Osteoblast (primary cell): ENCODE data around the gene OR7G2. TPM values are rescaled to one million over a fixed set of nuclear protein-coding genes. Genes with fewer than 3 reads are reported as not detected.

Experiments used
- DNase-seq: peaks from one replicate; pipeline ENCODE4 v3.0.0; 2011; ENCODE audit warnings: low spot score, mixed read lengths; ENCODE audit not compliant: insufficient read length; ENCODE audit errors: missing footprints
- H2AFZ ChIP-seq: 2 replicates; pipeline ENCODE4 v1.6.0; 2011; ENCODE audit warnings: mild to moderate bottlenecking, low read length
- H3K27ac ChIP-seq: 2 replicates; pipeline ENCODE4 v1.5.1; 2011; ENCODE audit warnings: mild to moderate bottlenecking, low read depth, low read length, moderate library complexity
- H3K27me3 ChIP-seq: 2 replicates; pipeline ENCODE4 v1.6.0; 2012; ENCODE audit warnings: mild to moderate bottlenecking, control low read depth, inconsistent platforms, low read length, moderate library complexity; ENCODE audit not compliant: insufficient read depth
- H3K36me3 ChIP-seq: 2 replicates; pipeline ENCODE4 v1.5.1; 2011; ENCODE audit warnings: mild to moderate bottlenecking, low read length, control low read depth, moderate library complexity; ENCODE audit not compliant: insufficient read depth
- H3K4me1 ChIP-seq: 2 replicates; pipeline ENCODE4 v1.5.1; 2011; ENCODE audit warnings: mild to moderate bottlenecking, low read length, control low read depth, moderate library complexity; ENCODE audit not compliant: insufficient read depth
- H3K4me2 ChIP-seq: 2 replicates; pipeline ENCODE4 v1.6.0; 2011; ENCODE audit warnings: mild to moderate bottlenecking, low read length; ENCODE audit not compliant: insufficient read depth
- H3K4me3 ChIP-seq: fragments of 200-600 bp; sonication (generic); 3 replicates; pipeline ENCODE4 v1.5.1; 2012; ENCODE audit warnings: mild to moderate bottlenecking, low read length, inconsistent platforms; ENCODE audit not compliant: insufficient read depth
- H3K79me2 ChIP-seq: 2 replicates; pipeline ENCODE4 v1.6.0; 2012; ENCODE audit warnings: mild to moderate bottlenecking, low read length, control low read depth, inconsistent platforms; ENCODE audit not compliant: insufficient read depth
- H3K9me3 ChIP-seq: 2 replicates; pipeline ENCODE4 v1.5.1; 2011; ENCODE audit warnings: low read depth, low read length, control low read depth
- H4K20me1 ChIP-seq: 2 replicates; pipeline ENCODE4 v1.6.0; 2012; ENCODE audit warnings: mild to moderate bottlenecking, low read length, control low read depth; ENCODE audit not compliant: insufficient read depth
- total RNA-seq: library from RNA; depleted of rRNA; stranded (reverse); fragments of >200 nt; gene quantifications from 2 replicates; pipeline ENCODE4 v1.2.3, GENCODE V29; 2012
- TF ChIP-seq, protein P1 (sequence below): IDR thresholded peaks from 2 replicates; pipeline ENCODE4 v1.5.1; 2011; ENCODE audit warnings: mild to moderate bottlenecking, low read depth, low read length, moderate library complexity; ENCODE audit errors: extremely low read depth

The OR7G2 gene
- total RNA-seq, 1 donor = not detected

DNA sequence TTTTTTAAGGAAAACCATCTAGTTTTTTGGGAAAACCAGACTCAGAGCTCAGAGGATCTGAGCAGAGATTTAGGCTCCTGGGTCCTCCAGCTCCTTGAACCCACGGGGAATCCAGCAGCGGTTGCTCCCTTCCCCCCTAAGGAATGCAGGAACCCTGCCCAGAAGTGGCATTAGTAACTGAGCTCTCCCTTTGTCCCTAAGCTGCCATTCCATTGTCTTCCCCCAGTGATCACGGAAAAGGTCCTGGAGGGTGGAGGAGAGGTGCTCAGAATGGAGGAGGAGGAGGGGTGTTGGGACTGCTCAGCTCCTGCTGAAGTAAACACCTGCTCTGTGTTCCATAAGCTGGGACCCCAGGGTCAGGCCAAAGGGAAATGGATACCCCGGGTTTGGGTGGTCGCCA is 37.2 kb downstream of the OR7G2 start:
- no peaks in the 10 kb centered on the region for H3K9me3 ChIP-seq
- H3K36me3 ChIP-seq = no peaks in the 10 kb centered on the region
- no peaks in the 10 kb centered on the region for H3K27me3 ChIP-seq
- H3K4me1 ChIP-seq = no peaks in the 10 kb centered on the region
- no peaks in the 10 kb centered on the region for H3K79me2 ChIP-seq
- no peak overlapping the region for H2AFZ ChIP-seq
- H4K20me1 ChIP-seq = no peaks in the 10 kb centered on the region
- H3K4me3 ChIP-seq = no peak overlapping the region
- H3K4me2 ChIP-seq = no peak overlapping the region
- no peak for DNase-seq
- TF ChIP-seq, protein P1, sequence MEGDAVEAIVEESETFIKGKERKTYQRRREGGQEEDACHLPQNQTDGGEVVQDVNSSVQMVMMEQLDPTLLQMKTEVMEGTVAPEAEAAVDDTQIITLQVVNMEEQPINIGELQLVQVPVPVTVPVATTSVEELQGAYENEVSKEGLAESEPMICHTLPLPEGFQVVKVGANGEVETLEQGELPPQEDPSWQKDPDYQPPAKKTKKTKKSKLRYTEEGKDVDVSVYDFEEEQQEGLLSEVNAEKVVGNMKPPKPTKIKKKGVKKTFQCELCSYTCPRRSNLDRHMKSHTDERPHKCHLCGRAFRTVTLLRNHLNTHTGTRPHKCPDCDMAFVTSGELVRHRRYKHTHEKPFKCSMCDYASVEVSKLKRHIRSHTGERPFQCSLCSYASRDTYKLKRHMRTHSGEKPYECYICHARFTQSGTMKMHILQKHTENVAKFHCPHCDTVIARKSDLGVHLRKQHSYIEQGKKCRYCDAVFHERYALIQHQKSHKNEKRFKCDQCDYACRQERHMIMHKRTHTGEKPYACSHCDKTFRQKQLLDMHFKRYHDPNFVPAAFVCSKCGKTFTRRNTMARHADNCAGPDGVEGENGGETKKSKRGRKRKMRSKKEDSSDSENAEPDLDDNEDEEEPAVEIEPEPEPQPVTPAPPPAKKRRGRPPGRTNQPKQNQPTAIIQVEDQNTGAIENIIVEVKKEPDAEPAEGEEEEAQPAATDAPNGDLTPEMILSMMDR = no peak
- H3K27ac ChIP-seq = no peak overlapping the region

DNA sequence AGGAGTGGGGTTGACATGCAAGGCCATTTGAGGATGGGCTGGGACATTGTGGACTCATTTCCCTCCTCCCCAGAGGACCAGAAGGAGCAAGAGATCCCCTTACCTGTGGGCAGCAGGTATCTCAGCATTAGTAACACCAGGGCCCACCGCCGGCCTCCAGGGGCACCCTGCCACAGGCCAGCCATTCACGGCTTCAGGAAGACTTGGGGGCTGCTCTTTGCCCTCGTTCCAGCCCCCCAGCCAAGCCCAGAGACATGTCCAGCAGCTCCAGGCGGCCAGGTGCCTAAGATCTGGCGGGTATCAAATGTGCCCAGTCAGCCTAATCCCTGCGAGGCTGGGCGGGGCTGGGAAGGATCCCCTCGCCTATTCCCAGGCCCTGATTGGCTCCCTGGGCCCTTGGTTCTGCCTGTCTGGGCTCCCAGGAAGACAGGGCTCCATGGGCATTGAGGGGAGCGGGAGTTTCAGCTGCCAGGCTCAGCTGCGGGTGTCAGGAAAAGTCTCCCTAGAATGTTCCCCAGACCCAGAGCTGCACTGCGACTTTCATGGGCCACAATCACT is 41.7 kb downstream of the OR7G2 start:
- Histone ChIP-seq H3K9me3 (no peaks in the 10 kb centered on the region), H3K4me3 (no peak overlapping the region), H3K27ac (no peak overlapping the region), H3K36me3 (no peaks in the 10 kb centered on the region), H3K27me3 (no peaks in the 10 kb centered on the region), H4K20me1 (no peaks in the 10 kb centered on the region), H2AFZ (no peak overlapping the region), H3K4me2 (no peak overlapping the region), H3K79me2 (no peaks in the 10 kb centered on the region), H3K4me1 (no peaks in the 10 kb centered on the region)
- TF ChIP-seq, protein P1 = no peak
- no peak for DNase-seq

DNA sequence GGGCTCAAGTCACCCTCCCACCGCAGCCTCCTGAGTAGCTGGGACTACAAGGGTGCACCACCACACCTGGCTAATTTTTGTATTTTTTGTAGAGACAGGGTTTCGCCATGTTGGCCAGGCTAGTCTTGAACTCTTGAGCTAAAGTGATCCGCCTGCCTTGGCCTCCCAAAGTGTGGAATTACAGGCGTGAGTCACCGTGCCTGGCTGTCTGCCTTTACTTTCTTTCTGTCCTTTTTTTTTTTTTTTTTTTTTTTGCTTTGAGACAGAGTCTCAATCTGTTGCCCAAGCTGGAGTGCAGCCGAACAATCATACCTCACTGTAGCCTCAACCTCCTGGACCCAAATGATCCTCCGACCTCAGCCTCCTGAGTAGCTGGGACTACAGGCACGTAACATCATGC is 45.4 kb downstream of the OR7G2 start:
- Histone ChIP-seq H2AFZ (no peak overlapping the region), H3K4me3 (no peak overlapping the region), H3K27me3 (no peaks in the 10 kb centered on the region), H3K27ac (no peak overlapping the region), H4K20me1 (no peaks in the 10 kb centered on the region), H3K79me2 (no peaks in the 10 kb centered on the region), H3K4me1 (no peaks in the 10 kb centered on the region), H3K36me3 (no peaks in the 10 kb centered on the region), H3K9me3 (no peaks in the 10 kb centered on the region), H3K4me2 (no peak overlapping the region)
- TF ChIP-seq, protein P1 = no peak
- no peak for DNase-seq

DNA sequence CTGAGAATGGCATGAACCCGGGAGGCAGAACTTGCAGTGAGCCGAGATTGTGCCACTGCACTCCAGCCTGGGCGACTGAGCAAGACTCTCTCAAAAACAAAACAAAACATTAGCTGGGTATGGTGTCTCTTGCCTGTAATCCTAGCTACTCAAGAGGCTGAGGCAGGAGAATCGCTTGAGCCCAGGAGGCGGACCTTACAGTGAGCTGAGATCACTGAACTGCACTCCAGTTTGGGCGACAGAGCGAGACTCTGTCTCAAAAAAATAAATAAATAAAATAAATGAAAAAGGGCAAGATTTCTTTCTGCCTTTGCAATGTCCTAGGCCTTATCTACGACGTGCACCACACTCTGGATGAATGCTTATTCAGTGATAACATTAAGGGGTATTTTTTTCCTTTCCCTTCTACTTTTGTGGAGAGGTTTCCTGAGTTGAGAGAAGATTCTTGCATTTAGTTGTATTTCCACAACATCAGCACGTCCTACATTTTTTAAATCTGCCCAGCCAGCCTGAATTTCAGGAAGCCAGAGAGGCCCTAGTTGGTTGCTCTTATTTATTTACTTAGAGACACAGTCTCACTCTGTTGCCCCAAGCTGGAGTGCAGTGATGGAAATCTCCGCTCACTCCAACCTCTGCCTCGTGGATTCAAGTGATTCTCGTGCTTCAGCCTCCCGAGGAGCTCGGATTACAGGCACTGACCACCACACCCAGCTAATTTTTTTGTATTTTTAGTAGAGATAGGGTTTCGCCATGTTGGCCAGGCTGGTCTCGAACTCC is 46.5 kb downstream of the OR7G2 start:
- no peak overlapping the region for H3K27ac ChIP-seq
- no peaks in the 10 kb centered on the region for H3K79me2 ChIP-seq
- DNase-seq = no peak
- H3K4me3 ChIP-seq = no peak overlapping the region
- H3K4me2 ChIP-seq = no peak overlapping the region
- no peak overlapping the region for H2AFZ ChIP-seq
- no peaks in the 10 kb centered on the region for H3K4me1 ChIP-seq
- H3K9me3 ChIP-seq = no peaks in the 10 kb centered on the region
- TF ChIP-seq, protein P1 = no peak
- H3K27me3 ChIP-seq = no peaks in the 10 kb centered on the region
- no peaks in the 10 kb centered on the region for H4K20me1 ChIP-seq
- H3K36me3 ChIP-seq = no peaks in the 10 kb centered on the region
